GM19455 (cell line): ENCODE data around the gene RAD18.

Experiments
- ATAC-seq: cut with Tn5 transposase; IDR thresholded peaks from one replicate; pipeline ENCODE4 v1.9.1; 2021; ENCODE audit not compliant: unreplicated experiment

RAD18 gene

DNA sequence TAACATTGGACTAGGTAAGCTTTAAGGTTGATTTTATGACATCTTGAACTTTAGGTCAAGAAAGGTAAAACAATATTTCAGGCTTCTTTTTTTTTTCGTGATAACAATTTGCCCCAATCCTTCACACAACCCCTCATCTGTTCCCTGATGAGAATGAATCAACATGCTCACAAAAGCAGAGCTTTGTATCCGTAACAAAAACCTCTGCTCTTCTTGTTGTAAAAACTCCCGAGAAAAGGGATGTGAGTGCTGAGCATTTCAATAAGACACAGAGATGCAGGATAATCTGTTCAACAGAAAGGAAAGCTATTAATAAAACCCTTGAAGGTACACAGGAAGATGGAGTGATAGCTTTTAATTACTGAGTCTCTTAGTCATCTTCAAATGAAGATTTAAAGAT is 94.3 kb downstream of the RAD18 start:
- no peak for ATAC-seq

DNA sequence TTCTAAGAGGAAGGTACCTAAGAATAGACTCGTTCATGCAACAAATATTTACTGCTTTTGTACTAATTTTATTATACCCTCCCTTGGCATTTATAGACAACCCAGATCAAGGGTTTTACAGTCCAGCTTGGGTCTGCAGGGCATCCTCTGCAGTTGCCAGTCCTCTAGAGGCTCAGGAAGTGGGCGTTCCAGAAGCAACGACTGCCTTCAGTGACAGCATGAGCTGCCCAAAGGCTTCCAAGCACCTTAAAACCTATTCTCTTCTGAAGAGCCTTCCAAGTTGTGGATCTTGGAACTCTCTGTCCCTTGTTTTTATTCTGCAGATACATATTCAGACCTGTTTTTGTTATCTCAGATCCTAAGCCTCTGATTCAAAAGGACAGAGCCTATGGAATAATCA is 95.6 kb downstream of the RAD18 start:
- ATAC-seq, result no peak

DNA sequence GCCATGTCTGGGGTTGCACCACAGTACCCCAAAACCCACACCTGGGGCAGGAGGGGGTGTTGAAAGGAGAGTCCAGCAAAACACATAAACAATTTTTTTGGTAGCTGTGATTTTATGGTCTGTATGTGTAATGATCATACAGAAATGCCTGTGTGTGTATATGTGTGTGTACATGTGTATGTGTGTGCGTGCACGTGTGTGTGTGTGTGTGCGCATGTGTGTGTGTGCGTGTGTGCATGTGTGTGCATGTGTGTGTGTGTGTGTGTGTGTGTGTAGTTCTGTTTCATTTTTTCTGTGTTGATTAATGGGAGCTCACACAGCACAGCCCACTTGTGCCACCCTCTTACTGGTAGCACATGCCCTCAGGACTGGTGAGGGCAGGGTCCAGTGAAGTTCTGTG is 97.6 kb downstream of the RAD18 start:
- no peak for ATAC-seq

DNA sequence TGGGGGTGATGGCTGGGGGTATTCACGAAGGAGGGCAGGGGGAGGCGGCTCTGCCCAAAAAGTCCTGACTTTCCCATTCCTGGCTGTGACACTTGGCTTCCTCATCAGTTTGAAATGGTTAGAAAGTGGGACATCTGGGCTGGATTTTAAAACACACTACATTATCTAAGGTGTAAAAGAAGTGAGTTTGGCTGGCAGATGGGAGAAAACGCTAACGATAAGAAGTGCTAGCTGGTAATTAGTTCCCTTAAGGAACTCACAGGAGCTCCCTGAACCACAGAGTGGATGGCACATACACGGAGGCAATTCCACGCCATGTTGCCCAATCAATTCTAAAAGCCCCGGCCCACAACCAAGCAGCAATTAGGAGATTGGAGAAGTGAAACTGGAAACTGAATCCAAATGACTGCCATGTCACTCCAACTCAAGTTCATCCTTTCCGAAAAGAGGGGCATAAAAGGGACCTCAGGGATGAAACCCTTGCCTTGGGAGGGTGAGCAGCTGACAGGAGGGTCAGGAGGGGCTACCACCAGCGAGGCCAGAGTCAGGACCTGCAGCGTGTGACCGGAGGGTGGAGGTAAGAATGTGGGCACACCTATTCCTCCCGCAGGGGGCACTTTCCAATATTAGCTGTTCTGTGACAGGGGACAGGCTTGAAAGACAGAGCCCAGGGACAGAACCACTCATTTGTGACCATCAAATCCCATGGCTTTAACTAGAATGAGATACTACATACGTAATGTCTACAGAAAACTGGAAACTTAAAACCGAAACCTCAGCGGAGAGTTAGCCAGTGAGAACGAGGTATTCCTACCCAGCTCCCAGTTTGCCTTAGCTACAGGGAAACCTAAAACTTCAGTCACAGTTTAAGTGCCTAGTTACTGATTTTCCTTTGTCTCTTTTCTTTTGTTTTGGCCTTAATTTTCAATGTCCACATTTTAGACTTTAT is 98.6 kb downstream of the RAD18 start:
- no peak for ATAC-seq

DNA sequence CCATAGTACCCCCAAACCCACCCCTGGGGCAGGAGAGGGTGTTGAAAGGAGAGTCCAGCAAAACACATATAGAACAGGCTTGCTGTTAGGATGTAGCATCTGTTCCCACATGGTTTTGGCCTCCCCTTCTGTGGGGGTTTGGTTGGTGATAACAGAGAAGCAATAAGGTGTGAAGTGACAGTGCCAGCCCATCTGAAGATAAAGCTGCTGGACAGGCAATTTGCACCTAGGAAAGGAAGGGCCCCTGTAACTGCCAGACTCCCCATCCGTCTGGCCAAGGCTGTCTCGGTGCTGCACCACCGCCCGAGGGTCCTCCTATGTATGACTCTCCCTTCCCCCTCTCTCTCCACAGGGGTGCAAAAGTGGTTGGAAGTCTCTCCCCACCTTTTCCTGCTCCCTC is 99.4 kb downstream of the RAD18 start:
- no peak for ATAC-seq

DNA sequence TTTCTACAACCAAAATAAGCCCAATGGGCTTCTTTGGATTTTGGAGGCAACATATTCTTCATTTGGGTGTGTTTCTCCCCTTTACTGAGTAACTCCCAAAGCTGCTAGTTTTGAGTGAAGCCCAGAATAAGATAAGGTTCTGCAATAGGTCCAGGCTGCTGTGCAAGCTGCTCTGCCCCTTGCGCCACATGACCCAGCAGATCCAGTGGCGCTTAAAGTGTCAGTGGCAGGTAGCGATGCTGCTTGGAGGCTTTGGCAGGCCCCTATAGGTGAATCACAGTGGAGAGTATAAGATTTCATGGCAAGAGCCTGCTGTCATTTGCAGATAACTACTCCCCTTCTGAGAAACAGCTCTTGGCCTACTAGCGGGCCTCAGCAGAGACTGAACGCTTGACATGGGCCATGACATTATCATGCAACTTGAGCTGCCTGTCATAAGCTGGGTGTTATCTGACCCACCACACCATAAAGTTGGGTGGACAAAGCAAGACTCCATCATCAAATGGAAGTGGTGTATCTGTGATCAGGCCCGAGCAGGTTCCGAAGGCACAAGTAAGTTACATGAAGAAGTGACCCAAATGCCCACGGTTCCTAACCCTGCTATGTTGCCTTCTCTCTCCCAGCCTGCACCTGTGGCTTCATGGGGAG is 105.4 kb downstream of the RAD18 start:
- no peak for ATAC-seq

DNA sequence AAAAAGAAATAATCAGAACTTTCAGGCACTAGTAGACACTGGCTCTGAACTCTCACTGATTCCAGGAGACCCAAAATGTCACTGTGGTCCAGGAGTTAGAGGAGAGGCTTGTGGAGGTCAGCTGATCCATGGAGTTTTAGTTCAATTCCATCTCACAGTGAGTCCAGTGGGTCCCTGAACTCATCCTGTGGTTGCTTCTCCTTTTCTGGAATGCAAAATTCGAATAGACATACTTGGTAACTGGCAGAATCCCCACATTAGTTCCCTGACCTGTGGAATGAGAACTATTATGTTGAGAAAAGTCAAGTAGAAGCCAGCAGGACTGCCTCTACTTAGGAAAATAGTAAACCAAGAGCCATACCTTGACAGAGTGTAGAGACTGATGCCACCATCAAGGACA is 106.6 kb downstream of the RAD18 start:
- no peak for ATAC-seq

DNA sequence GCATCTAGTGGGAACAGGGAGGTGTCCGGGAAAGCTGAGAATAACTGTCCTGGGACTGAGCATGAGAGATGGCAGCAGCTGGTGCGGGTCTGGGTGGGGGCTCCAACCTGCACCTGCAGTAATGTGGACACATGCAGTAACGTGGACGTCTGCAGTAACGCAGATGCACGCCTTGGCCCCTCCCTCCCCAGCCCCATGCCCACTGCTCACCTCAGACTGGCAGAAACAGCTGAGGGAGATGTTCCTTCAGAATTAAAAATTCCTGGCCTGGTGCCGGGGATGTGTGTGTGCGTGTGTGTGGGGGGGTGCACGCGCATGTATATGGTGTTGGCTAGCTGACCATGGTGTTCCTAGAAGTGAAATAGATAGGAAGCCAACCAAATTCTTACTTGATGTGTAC is 107.2 kb downstream of the RAD18 start:
- no peak for ATAC-seq

DNA sequence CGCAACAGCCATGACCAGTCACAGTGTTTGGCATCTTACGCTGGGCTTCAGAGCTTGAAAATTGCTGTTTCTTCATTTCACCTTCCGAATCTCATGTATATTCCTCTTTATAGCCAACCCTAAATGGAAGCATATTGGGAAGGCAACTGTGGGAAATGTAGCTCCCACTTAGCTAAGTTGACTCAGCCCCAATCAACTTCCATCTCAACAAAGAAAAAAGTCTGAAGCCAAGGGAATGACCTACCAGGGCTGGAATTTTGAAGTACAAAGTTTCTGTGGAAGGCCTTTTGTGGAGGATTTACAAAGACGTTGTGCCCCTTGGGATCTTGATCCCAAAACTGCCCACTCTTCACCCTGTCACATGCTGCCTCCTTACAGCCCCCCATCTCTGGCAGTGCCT is 108.6 kb downstream of the RAD18 start:
- no peak for ATAC-seq

DNA sequence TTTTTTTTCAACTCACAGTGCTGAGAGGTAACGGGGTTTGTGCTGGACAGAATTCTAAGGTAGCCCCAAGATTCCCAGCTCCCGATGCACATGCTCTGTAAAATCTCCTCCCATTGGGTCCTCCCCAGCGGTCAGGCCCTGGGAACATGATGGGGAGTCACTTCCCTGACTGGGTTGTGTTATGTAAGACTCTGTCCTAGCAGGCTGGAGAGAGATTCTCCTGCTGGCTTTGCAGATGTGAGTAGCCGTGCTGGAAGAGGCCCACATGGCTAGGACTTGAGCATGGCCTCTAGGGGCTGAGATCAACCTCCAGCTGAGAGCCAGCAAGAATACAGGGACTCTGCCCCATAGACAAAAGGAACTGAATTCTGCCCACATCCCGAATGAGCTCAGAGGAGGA is 110.2 kb downstream of the RAD18 start:
- ATAC-seq, result no peak

DNA sequence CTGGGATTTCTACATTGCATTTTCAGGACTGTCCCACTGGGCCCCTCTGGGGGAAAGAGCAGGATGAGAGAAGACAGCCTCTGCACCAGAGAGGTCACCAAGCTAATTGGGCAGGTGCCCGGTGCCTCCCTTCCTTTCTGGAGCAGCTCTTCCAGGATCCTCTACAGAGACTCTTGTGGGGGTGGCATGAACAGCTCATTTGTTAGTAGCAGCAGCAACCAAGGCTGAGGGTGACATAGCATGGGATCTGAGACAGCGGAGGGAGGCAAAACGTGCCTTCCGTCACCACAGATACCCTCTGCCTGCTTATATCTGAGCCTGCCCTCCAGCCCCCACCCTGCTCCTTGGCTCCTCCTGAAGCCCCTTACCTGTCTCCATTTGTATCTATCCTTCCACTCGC is 110.8 kb downstream of the RAD18 start:
- no peak for ATAC-seq

DNA sequence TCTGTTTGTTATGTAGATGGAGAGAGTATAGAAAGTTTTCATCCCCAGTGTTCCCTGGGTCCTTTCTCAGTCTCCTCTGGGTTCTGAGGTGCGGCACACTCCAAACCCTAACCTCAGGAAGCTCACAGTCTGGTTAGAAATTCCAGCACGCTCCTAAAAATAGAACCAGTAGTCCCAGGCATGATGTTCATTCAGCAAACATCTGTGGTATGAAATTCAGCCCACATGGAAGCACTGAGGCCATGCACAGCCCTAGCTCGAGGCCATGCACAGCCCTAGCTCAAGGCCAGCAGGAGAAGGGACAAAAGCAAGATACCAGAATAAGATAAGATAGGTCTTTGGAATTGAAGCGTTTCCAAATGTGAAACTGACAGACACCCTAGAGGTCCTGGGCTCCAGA is 111.6 kb downstream of the RAD18 start:
- ATAC-seq, result no peak

DNA sequence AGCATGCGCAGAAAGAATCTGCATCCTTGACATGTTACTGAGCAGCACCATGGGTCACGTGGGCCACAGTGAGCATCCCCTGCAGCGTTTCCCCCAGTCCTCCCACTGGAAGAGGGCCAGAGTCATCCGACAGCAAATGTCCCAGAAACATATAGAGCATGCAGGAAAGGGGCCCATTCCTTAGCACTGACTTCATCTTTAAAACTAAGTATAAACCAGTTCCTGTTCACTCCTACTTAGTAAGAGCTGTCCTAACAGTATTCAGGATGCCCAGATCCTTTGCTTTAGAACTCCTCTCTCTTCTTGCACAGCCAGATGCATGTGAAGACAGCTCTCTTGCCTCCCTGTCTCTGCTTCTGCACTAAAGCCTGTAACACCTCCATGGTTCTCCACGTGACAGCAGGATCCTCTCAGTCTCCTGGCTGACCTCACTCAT is 114.6 kb downstream of the RAD18 start:
- no peak for ATAC-seq

DNA sequence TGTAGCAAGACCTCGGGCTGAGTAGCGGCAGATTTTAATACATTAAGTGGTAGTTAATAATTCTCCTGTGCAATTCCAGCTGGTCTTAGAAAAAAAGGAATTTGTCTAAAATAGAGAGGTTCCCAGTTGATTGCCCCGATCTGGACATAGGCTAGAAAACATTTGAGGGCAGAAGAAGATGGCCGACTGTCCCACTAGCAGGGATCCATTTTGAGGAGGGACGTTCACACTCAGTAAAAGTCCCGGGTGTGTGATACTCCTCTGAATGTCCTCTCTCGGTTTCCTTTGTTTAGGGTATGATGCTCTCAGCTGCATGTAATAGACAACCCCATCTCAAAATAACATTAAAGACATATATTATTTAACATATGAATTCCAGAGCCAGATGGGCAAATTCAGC is 116.0 kb downstream of the RAD18 start:
- ATAC-seq, result no peak

DNA sequence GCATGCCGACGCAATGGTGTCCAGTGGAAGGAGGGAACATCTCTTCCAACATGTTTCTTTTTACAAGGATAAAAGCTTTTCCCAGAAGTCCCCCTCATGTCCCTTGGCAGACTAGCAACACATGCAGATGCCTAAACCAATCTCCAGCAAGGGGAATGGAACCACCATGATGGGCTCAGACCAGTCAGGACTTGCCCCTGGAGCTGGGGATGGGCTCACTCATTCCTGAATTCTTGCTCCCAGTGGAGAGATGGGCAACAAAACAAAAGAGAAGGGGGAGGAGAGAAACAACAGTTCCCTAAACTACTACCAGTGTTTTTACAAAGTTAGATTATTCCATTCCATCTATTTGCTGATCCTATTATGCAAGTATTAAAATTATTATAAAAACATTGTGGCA is 117.1 kb downstream of the RAD18 start:
- ATAC-seq, result no peak

DNA sequence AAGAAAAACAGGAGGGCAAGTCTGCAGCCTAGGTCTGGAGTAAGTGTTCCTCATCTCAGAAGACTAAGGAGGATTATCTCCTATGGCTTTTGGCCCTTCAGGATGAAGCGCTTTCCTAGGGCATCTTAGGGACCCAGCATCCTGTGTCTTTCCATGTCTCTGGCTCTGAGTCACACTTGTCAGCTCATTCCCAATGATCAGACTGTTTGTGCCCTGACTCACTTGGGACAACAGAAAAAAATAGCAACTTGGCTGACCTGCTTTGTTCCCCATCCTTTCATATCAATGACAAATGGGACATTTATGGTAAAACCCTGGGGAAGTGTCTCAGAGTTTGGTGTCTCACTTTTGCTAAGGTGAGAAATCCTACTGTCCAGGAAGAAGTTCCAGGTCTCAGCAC is 117.6 kb downstream of the RAD18 start:
- ATAC-seq, result no peak

DNA sequence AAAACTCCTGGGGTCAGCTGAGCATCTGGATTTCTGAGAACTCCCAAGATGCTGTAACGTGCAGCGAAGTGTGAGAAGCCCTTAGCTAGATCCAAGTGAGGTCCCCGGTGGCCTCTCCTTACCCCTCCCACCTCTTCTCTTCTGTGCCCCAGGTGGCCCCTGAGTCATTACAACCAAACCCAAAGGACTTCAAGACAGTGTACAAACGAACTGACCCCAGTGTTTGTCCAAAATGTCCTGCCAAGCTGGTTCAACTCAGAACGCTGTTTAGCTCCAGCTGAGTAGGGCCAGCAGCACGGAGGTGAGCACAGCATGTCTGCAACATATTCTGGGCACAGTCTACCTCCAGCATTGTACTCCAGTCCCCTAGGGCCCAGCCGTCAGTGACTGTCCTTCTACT is 119.9 kb downstream of the RAD18 start:
- ATAC-seq, result no peak

DNA sequence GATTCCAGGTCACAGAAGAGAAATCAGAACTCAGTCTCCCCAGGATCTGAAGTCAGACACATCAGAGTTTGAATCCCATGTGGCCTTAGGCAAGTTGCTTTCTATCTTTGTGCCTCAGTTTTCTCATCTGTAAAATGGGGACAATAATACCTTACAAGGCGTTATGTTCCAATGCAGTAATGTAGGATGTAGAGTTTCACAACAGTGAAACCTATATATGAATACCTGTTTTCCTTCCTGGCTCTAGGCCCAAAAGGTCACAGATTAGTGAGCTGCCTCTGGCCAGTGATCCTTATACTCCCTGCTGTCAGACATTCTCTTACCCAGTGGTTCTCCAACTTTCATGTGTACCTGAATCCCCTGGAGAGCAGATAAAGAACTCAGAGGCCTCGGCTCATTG is 121.0 kb downstream of the RAD18 start:
- no peak for ATAC-seq

DNA sequence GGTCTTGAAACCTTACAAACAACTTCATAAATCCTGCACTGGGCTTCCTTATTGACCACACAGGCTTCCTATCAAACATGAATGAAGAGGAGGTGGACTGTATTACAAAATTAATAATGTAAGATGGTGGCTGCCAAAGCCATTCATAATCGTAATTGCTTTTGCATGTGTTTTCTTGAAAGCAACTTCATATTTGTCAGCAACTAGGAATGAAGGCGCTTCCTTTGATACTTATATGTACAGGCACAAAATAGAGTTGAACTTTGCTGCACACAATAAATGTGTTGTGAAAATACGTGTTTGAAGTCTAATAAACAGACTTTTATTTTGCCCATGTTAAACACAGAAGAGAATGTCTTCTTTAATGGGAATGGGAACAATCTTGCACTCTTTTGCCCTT is 121.8 kb downstream of the RAD18 start:
- ATAC-seq, result no peak

DNA sequence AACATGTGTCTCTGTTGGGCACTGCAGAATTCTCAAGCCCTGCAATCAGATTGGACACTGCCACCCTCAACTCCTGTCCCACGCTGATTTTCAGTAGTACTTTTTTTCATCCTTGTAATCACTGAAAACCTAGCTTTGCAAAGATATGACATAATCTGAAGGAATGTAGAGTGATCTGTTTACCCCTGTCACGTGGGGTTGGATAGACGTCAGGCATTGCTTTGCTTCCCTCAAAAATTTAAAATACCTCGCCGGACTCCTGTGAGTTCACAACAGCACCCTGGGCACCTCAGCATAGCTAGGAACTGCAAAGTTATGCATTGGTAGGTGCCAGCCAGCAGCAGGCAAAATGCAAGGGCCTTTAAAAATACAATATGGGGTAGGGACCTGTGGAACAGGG is 122.7 kb downstream of the RAD18 start:
- ATAC-seq, result no peak

DNA sequence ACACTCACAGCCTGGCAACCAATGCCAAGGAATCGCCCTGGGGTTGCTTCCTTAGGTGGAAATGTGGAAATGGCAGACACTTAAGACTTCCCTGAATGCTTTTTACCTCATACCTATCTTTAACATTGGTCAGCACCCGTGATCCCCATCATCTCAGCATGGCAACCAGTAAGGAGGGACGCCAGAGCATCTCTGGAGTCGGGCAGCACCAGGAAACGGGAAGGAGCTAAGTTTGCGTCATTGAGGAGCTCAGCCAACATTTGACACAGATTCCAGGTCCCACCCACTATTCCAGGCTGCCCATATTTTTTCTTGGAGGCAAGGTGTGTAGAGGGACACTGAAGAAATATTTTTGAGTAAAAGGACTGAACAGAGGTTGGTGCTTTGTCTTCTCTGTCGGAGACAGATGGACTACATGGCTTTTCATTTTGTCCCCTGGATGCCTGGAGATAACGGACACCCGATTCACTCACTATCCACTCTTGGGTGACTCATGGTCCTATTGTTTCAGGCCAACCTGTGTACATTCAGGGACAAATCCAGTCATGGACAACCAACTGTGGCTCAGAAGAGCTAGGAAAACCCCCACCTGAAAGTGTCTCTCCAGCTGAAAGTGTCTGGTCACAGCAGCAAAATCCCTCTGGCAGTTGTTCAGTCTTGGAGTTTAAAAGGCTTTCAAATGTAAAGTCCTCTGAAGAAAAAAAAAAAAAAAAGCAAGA is 123.5 kb downstream of the RAD18 start:
- ATAC-seq, result no peak
